ENCODE results near the gene ABL2. TPM values are rescaled to one million over a fixed set of nuclear protein-coding genes. Genes with fewer than 3 reads are reported as not detected.

ABL2 gene
- total RNA-seq, 1 experiment from 2014 or later, result 18.3 TPM

- TF ChIP-seq SMAD3 (CRISPR knock-in tag; IDR thresholded peaks at IDR 0.05; ENCODE audit: borderline replicate concordance), result no peak
These were observed 62.1 kb downstream of the ABL2 start (continued) for GRCh38 chr1:179167418-179167777.

- no peak for ATAC-seq
- Mint-ChIP-seq H3K27ac (no peak overlapping the region), H3K4me3 (no peak overlapping the region), H3K4me1 (peaks cover 34% of the 10 kb centered on the region), H3K36me3 (no peaks in the 10 kb centered on the region), H3K27me3 (ENCODE audit: low read depth) (no peaks in the 10 kb centered on the region; the same call in 1 of the 2 replicates), H3K9me3 (no peaks in the 10 kb centered on the region)
- no peak for DNase-seq (ENCODE audit: low spot score)
- CTCF ChIA-PET, result interaction anchor here (0.6 kb wide), 1 partner anchor 714 kb away, joined by 5 read pairs; no protein-coding TSS in a partner anchor
- TF ChIP-seq ZNF396 (CRISPR knock-in tag; IDR thresholded peaks at IDR 0.05; ENCODE audit: borderline replicate concordance) (no peak), FOXP1 (CRISPR knock-in tag; IDR thresholded peaks at IDR 0.05; ENCODE audit: borderline replicate concordance) (no peak), SOX15 (CRISPR knock-in tag; IDR thresholded peaks at IDR 0.05) (no peak), ZNF671 (CRISPR knock-in tag; IDR thresholded peaks at IDR 0.05) (no peak), OVOL2 (CRISPR knock-in tag; IDR thresholded peaks at IDR 0.05; ENCODE audit: borderline replicate concordance) (no peak), JUN (CRISPR knock-in tag; IDR thresholded peaks at IDR 0.05) (no peak), RELA (CRISPR knock-in tag; IDR thresholded peaks at IDR 0.05; ENCODE audit: borderline replicate concordance) (no peak), ZNF416 (CRISPR knock-in tag; IDR thresholded peaks at IDR 0.05) (no peak), GABPB1 (CRISPR knock-in tag; IDR thresholded peaks at IDR 0.05) (no peak), MAX (CRISPR knock-in tag; IDR thresholded peaks at IDR 0.05) (no peak), JAZF1 (CRISPR knock-in tag; IDR thresholded peaks at IDR 0.05) (no peak), NR1H2 (CRISPR knock-in tag; IDR thresholded peaks at IDR 0.05) (no peak), NFATC4 (CRISPR knock-in tag; IDR thresholded peaks at IDR 0.05) (no peak)
- TF ChIP-seq, protein P1, sequence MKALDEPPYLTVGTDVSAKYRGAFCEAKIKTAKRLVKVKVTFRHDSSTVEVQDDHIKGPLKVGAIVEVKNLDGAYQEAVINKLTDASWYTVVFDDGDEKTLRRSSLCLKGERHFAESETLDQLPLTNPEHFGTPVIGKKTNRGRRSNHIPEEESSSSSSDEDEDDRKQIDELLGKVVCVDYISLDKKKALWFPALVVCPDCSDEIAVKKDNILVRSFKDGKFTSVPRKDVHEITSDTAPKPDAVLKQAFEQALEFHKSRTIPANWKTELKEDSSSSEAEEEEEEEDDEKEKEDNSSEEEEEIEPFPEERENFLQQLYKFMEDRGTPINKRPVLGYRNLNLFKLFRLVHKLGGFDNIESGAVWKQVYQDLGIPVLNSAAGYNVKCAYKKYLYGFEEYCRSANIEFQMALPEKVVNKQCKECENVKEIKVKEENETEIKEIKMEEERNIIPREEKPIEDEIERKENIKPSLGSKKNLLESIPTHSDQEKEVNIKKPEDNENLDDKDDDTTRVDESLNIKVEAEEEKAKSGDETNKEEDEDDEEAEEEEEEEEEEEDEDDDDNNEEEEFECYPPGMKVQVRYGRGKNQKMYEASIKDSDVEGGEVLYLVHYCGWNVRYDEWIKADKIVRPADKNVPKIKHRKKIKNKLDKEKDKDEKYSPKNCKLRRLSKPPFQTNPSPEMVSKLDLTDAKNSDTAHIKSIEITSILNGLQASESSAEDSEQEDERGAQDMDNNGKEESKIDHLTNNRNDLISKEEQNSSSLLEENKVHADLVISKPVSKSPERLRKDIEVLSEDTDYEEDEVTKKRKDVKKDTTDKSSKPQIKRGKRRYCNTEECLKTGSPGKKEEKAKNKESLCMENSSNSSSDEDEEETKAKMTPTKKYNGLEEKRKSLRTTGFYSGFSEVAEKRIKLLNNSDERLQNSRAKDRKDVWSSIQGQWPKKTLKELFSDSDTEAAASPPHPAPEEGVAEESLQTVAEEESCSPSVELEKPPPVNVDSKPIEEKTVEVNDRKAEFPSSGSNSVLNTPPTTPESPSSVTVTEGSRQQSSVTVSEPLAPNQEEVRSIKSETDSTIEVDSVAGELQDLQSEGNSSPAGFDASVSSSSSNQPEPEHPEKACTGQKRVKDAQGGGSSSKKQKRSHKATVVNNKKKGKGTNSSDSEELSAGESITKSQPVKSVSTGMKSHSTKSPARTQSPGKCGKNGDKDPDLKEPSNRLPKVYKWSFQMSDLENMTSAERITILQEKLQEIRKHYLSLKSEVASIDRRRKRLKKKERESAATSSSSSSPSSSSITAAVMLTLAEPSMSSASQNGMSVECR (CRISPR knock-in tag; IDR thresholded peaks at IDR 0.05; ENCODE audit: borderline replicate concordance), result no peak
- TF ChIP-seq, protein P2, sequence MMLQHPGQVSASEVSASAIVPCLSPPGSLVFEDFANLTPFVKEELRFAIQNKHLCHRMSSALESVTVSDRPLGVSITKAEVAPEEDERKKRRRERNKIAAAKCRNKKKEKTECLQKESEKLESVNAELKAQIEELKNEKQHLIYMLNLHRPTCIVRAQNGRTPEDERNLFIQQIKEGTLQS (CRISPR knock-in tag; conservative IDR thresholded peaks at IDR 0.05), result no peak
- TF ChIP-seq, protein P3, sequence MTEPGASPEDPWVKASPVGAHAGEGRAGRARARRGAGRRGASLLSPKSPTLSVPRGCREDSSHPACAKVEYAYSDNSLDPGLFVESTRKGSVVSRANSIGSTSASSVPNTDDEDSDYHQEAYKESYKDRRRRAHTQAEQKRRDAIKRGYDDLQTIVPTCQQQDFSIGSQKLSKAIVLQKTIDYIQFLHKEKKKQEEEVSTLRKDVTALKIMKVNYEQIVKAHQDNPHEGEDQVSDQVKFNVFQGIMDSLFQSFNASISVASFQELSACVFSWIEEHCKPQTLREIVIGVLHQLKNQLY (CRISPR knock-in tag; IDR thresholded peaks at IDR 0.05), result no peak
- TF ChIP-seq, protein P4, sequence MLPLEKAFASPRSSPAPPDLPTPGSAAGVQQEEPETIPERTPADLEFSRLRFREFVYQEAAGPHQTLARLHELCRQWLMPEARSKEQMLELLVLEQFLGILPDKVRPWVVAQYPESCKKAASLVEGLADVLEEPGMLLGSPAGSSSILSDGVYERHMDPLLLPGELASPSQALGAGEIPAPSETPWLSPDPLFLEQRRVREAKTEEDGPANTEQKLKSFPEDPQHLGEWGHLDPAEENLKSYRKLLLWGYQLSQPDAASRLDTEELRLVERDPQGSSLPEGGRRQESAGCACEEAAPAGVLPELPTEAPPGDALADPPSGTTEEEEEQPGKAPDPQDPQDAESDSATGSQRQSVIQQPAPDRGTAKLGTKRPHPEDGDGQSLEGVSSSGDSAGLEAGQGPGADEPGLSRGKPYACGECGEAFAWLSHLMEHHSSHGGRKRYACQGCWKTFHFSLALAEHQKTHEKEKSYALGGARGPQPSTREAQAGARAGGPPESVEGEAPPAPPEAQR (CRISPR knock-in tag; IDR thresholded peaks at IDR 0.05), result no peak
- TF ChIP-seq, protein P5, sequence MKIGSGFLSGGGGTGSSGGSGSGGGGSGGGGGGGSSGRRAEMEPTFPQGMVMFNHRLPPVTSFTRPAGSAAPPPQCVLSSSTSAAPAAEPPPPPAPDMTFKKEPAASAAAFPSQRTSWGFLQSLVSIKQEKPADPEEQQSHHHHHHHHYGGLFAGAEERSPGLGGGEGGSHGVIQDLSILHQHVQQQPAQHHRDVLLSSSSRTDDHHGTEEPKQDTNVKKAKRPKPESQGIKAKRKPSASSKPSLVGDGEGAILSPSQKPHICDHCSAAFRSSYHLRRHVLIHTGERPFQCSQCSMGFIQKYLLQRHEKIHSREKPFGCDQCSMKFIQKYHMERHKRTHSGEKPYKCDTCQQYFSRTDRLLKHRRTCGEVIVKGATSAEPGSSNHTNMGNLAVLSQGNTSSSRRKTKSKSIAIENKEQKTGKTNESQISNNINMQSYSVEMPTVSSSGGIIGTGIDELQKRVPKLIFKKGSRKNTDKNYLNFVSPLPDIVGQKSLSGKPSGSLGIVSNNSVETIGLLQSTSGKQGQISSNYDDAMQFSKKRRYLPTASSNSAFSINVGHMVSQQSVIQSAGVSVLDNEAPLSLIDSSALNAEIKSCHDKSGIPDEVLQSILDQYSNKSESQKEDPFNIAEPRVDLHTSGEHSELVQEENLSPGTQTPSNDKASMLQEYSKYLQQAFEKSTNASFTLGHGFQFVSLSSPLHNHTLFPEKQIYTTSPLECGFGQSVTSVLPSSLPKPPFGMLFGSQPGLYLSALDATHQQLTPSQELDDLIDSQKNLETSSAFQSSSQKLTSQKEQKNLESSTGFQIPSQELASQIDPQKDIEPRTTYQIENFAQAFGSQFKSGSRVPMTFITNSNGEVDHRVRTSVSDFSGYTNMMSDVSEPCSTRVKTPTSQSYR (CRISPR knock-in tag; IDR thresholded peaks at IDR 0.05), result no peak
- POLR2A ChIA-PET, result no interaction called here
These were observed 62.6 kb downstream of the ABL2 start for GRCh38 chr1:179166663-179167417.

Measured in WTC11 (cell line).